HG03108 (cell line): ENCODE data around the gene SCARB1.

Experiments
- ATAC-seq: cut with Tn5 transposase; IDR thresholded peaks from one replicate; pipeline ENCODE4 v1.9.1; 2021; ENCODE audit warnings: moderate library complexity; ENCODE audit not compliant: unreplicated experiment

SCARB1 gene

DNA sequence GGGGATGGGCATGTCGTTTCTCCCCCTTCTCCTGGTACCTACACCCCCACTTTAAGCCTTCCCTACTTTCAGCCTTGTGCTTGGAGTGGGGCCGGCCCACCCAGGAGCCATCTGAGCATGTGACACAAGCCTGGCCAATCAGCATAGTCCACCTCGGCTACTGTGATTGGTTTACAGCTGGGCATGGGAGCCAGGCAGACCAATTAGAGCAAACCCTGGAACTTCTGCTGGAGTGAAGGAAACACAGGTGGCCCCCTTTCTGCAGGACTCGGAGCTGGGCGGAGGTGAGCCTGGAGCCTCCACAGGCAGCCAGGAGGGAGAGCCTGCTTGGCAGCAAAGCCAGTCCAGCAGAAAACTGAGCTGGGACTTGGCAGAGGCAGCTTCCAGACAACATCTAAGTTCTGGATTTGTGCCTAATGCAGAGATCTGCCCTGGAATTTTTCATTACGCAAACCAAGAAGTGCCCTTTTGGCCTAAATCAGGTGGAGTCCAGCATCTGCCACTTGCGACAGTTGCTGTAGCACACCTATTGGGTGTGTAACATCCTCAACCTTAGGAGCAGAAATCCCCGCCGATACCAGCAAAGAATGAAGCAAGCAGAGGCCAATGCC lies 59.5 kb downstream of the SCARB1 start:
- no peak for ATAC-seq

DNA sequence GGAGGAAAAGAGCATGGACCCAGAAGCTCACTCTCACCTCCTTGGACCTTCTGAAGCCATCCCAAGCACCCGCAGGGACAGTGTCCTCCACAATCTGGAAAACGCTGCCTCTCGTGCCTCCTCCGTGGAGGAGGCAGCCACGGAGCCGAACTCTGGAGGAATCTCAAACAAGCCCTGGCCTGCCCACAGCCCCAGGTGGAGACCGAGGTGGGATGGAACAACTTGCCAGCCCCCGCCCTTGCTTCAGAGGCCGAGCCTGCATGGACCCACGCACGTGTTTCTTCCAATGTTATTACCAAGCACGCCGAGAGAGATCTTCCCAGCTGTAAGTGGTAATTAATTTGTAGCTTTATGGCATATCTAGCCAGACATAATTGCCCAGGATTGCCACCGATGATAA lies 61.3 kb downstream of the SCARB1 start:
- ATAC-seq, result no peak

DNA sequence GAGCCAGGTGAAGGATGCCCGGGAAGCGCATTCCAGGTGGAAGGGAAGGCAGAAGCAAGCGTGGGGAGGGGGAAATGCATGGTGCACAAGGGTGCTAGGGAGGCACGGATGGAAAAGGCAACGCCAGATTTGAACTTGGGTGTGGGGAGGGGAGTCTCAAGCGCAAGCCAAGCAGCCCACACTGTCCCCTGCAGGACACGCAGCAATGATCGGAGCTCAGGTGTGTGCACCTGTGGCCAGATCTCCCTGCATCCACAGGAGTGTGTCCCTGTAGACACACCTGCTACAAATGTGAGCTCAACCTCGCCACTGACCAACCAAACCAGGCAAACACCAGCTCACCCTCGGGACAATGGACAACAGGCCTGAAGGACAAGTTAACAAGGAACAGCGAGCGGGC lies 63.2 kb downstream of the SCARB1 start:
- ATAC-seq, result no peak

DNA sequence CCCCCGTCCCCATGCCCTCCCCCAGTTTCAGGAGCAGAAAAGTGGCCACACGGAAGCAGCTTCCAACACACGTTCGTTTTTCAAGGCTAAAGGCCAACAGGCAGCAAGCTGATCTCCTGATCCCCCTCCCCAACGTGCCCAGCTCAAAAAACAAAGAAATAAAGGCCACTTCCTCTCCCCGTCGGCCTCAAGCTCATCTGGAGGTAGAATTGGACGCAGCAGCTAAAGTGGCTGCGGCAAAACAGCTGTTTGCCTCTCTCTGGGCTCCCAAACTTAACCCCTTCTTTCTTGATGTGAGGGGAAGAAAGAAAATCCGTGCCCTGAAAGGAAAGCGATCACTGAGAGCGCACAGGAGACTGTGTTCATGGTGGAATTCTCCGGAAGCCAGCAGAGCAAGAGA lies 66.3 kb downstream of the SCARB1 start:
- ATAC-seq, result no peak

DNA sequence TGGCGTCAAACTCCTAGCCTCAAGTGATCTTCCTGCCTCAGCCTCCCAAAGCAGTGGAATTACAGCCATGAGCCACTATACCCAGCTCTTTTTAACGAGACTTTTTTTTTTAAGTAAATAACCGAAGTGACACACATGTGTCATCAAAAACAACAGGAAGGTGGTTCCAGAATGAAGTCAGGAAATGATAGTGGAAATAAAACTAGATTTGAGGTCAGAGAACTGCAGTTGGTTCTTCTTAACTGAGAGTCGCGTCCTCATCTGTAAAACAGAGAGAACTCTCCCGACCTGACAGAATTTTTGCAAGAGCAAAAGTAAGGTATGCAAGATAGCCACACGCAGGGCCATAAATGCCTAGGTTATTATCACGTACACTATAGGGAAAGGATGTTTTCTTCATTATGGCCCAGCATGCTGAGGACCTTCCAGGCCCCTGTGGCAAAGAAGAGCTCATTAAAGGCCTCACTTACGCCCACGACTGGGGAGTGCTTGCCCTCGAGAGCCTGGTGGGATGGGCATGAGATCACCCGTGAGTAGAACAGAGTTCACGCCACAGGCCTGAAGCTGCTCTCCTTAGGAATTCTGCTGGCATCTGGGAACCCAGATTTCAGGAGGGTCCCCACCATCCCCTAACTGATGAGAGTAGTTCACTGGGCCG lies 67.2 kb downstream of the SCARB1 start:
- ATAC-seq, result no peak

DNA sequence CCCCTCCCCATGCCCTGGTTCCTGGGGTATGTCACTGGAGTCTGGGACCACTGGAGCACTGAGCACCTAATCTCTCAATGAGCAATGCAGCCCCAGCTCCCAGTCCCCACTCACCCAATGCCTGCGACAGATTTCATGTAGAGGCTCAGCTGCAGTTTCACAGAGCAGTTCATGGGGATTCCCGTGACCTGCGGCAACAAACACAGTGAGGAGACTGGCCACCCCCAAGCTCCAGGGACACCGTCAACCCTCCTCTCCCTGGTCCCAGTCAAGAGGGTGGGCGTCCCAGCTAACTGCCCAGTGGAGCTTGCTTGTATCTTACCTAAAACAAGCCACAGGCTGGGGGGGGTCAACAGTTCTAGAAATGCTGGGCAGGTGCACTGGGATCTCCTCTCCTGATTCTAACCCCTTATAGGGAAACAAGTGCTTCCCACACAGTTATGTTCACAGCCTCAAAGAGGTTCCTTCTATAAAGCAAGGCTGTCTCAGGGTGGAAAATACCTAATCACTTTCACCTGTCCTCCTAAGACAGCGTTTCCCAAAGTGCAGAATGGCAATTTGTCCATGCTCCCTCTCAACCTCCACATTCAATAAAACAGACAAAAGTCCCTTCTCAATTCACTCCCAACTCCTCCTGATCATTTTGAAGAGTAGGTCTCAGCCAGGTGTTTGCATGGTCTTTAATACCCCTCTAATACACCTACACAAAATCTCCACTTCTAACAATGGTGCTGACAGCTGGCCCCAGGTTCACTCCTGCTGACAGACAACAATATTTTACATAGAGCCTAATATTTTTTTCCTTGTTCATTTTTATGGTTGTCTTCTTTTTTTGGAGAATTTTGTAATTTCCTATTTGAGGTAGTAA lies 68.3 kb downstream of the SCARB1 start:
- ATAC-seq, result peak; percentile 64

DNA sequence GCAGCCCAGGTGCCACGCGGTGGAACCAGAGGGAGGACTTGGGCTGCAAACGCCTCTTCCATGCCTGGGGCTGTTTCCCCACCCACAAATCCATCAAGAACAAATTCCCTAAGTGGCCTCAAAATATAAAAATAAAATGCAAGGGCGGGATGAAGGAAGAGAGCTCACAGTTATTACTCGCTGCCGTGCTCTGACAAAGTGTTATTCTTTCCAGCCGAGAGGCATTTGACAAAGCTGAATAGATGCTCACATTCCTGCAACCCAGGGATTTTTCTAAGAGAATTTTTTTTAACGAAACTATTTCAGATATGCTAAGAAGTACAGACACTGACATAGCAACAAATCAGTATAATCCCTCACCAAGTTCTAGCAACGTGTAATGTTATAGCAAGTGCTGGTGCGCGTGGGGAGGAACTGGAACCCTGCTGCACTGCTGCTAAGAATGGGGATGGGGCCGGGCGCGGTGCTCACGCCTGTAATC lies 70.7 kb downstream of the SCARB1 start:
- no peak for ATAC-seq

DNA sequence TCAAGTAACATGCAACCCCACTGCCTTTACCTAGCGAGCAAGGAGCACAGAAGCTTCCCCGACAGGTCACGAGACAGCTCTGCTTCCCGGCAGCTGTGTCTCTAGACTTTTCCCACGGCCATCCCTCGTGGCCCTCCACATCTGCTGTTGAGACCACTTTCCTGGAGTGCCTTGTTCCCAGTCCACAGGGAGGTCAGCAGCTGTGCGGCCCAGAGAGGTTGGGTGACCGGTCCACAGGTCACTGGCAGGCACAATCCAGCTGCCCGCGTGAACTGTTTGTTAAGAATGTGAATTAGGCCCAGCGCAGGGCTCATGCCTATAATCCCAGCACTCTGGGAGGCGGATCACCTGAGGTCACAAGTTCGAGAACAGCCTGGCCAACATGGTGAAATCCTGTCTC lies 71.5 kb downstream of the SCARB1 start:
- ATAC-seq, result no peak

DNA sequence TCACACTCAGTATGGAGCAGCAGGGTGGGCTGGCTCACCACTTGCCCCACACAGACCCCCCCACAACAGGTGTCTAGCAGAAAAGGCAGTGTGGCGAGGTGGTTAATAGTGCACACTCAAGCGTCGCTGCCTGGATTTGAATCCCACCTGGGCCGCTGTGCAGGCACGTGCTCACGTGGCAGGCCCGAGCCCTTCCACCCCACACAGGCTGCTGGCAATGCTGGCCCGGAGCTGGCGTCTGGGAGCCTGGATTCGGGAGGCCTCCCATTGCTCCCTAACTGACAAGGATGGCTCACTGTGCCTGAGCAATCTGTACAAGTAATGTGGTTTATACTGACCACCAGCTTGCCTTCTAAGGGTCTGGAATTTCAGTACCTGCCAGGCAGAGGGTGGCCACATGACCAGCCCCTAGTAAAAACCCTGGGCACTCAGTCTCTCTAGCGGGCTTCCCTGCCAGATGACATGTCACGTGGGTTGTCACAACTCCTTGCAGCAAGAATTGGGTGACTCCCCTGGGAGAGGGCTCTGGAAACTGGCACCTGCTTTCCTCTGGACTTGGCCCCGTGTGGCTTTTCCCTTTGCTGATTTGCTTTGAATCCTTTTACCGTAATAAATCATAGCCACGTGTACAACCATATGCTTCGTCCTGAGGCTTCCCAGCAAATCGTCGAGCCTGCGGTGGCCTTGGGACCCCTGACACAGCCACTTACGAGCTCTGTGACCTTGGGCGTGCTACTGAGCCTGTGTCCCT lies 72.8 kb downstream of the SCARB1 start:
- no peak for ATAC-seq

DNA sequence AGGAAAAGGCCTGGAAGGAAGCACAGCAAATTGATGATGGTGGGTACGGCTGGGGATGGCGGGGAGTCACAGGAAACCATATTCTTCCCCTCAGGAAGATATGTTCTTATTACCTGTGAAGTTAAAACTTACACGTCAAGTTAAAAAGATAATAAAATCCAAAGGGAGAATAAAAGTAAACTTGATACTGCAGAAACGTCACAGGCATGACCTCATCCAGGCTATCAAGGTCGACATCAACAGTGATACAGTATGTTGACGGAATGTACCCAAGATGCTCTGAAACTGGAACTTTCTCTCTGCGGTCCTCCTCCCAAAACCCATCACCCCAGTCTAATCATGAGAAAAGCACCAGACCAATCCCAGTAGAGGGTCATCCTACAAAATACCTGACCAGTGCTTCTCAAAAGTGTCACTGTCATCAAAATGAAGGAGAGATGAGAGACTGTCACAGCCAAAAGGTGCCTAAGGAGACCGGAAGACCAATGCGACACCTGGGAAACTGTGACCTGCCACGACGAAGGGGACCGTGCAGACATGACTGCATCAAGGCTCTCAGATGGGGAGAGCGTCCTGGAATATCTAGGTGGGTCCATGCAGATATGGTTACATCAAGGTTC lies 74.6 kb downstream of the SCARB1 start:
- no peak for ATAC-seq

DNA sequence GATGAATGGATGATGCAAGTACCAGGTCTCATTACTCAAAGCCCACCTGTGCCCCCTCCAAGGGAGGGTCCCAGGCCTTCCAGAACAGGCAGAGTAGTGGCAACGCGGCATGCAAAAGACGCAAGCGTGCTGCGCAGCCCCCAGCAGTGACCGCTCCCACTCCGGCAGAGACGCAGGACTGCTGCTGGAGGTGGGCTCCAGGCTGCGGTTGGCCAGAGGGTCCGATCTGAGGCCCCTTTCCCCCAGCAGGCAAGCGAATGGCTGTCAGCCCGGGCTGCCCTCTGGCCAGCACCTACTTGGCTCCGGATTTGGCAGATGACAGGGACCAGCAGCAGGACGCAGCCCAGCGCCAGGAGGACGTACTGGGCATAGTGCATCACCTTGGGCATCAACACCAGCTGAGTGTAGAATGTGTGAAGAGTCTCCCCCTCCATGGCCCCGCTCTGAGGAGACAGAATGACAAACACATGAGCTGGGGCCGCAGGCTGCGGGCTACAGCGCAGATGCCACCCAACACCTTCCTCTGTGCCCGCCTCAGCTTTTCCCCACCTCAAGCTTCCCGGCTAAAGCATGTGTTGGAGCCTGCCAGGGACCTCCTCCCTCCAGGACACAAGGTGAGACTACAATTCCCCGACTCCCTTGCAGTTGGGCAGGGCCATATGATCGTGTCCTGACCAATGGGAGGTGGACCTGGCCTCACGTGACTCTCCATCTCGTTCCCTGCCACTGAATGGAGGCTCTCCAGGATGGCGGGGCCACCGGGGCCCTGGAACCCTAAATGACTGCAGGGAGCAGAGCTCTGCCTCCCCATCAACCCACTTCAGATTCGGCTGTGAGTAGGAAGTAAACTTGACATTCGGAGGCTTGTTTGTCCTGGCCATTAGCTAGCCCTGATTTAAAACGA lies 77.4 kb downstream of the SCARB1 start:
- ATAC-seq, result no peak

DNA sequence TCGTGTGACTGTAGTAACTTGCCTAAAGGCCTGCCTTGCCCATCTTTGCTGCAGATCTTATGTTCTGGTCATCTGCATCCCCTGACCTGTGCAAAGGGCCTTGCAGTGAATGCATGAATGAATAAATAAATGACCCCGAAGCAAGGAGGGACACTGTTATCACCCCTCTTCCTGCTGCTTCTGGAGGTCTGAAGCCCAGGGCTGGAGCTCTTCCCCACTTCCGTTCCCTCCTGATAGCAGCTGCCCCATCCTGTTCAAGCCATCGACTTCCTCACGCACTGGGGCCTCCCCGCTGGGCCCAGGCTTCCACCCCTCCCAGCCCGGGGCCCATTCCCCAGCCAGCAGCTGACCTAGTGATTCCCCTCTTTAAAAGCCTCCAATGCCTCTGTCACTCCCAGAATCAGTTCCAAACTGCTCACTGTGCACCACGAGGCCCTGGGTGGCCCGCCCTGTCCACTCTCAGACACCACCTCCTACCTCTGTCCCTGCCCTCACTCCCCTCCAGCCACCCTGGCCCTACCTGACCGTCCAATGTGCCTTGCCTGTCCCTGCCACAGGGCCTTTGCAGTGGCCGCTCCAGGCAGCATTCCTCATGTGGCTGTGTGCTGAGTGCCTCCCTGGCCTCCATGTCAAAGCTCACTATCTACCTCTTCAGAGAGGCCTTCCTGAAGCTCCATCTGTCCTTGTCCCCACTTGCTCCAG lies 78.6 kb downstream of the SCARB1 start:
- ATAC-seq, result no peak

DNA sequence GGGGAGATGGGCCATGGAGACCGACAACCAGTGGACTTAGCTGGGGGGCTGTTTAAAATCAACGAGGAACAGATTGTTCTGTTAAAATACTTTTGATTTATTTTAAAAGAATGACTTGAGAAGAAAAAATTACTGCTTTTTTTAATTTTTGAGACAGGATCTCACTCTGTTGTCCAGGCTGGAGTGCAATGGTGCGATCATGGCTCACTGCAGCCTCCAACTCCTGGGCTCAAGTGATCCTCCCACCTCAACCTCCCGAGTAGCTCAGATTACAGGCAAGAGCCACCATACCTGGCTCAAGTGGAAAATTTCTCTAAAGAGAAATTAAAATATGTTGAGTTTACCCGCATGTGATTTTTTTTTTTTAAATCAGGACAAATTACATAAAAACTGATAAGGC lies 80.6 kb downstream of the SCARB1 start:
- ATAC-seq, result no peak

DNA sequence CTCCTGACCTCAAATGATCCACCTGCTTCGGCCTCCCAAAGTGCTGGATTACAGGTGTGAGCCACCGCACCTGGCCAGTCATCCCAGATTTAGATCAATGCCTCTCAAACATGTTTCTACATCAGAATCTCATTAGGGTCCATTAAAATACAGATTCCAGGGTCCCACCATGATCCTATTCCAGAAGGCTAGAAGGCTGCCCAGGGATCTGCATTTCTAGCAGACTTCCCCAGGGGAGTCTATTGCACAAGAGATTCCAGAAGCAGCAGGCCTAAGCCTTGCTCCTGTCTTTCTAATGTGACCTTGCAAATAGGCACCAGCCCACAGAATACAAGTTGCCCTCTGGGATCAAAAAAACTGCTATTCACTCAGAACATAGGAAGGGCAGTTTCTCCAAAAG lies 81.5 kb downstream of the SCARB1 start:
- no peak for ATAC-seq

DNA sequence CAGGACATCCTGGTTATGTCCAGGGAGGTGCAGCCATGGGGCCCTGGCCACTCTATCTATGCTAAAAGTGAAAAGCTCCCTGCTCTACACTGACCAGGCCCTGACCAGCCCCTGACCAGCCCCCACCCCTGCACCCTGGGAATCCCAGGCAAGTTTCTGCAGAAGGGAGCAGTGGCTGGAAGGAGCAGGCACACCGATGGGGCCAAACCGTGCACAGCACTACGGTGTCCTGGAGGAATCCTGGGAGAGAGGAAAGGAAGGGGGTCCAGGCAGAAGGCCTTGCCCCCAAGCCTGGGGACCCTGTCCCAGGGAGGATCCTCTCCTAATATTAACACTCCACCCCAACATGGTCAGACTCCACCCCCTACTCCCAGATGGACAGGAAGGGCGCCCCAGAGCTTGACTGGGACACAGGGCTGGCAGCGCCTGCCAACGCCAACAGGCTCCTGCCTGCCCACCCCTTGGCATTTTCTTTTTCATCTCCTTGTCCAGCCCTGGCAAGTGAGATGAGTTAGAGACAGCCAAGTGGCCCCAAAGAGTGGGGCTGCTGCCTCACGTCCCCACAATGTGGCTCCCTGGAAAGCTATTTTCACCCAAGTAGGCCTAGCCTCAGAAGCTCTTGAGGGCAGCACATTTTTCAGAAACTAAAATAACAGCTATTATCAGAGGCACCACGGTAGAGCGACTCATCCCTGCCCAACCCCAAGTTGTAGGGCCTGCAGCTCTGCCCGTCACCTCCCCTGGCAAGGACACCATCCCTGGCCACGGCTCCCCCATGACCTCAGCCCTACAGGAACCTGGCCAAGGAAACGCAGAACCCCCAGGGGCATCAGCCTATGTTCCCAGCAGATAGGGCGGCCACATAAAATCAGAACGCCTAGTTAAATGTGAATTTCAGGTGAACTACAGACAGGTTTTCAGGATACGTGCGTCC lies 82.6 kb downstream of the SCARB1 start:
- no peak for ATAC-seq

DNA sequence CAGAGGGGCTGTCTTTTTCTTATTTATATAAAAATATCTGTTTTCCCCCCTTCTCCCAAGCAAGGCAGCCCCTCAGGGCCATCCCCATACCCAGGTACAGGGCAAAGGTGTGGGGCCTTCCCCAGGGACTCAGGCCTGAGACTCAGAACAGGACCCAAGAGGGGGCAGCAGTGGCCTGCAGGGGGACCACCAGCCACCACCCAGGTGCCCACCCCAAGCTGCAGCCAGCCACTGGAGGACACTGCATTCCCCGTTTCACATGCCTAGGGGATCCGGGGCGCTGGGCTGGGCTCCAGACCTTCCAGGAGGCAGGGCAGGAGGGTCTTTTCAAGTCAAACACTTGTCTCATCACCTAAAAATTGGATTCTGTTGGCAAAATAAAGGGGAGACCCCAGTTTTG lies 83.3 kb downstream of the SCARB1 start:
- peak; percentile 5 for ATAC-seq

DNA sequence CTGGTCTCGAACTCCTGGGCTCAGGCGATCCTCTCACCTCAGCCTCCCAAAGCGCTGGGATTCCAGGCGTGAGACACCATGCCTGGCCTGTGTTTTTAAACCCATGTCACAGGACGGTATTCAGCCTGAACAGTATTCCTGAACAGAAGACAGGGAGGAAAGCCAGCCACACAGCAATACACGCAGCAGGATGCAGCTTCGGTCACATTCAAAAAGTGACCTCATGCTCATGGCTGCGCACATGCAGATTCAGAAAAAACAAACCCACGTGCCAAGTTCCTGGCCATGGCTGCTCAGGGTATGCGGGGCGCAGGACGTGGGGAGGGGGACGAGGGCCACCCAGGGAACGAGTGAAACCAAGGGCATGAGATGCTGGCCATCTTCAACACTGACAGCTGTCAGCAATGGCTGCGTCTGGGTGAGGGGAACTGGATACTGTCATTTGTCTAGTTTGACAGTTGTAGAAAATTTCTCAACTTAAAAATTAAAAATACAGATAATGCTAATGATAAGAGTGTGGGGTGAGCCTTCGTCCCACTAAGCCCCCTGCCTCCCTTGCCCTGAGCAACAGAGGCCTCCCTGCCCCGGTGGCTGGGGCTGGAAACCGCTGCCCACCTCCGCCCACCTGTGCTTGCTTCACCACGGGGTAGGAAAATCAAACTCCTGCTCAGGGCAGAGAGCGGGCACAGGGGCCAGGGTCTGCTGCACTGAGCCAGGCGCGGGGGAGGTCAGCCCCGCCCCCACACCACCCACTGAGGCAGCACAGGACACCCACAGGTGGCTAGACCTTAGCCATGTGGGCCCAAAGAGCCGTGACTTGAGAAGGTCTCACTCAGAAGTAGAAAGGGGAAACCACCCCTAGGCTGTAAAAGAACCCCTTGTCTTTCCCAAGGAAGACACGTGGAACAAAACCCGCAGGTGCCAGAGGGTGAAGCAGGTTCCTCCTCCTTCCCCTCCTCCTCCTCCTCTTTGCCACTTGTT lies 84.2 kb downstream of the SCARB1 start:
- ATAC-seq, result peak; percentile 42
